ENCODE measurements around the gene ABHD6.
"Not testable (repeated sequence)": the region's sequence is repeated elsewhere in the genome, so short reads cannot be mapped to it uniquely, and the experiment has no call there.

The ABHD6 gene

GRCh38 chr3:58243976-58244585 lies 6.5 kb downstream of the ABHD6 start:
- DNase-seq: no peak

DNA sequence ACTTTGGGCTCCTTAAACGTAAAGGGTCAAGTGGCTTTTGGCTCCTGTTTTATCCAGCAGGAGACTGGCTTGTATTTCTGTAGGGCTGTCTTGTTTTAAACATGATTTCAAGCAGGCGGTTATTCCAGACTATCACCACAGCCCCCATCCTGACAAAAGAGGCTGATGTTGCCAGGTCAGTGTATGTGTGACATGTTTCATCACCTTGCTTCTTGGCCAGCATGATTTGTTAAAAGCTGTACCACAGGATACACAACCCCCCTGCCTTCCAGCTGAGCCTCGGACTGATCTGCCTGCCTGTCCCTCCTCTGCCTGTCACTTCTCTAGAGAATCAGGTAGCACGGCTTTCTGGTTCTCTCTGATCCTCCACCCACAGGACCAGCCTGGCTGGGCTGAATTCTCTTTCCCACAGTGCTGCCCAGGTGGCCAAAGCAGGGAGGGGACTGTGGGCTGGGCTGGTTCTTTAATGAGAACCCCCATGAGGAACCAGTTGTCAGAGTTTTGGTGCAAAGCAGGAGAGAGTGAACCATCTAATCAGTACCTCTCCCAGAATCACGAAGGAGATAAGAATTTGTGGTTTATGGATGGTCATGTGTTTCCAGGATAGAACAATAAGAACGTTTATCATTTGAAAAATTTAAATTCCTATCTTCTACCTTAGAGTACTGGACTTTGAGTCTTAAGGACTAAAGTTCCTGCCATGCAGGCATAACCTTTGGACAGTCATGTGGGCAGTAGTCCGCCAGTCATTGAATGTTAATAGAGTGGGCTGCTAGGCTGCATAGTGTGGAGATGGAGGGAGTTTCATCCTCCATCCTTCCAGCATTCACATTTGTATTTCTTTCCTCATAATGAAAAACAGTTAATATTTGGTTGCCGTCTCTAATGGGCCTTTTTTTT lies 8.8 kb downstream of the ABHD6 start:
- no peak for DNase-seq

GRCh38 chr3:58249358-58250092 lies 11.9 kb downstream of the ABHD6 start:
- no peak for DNase-seq

DNA sequence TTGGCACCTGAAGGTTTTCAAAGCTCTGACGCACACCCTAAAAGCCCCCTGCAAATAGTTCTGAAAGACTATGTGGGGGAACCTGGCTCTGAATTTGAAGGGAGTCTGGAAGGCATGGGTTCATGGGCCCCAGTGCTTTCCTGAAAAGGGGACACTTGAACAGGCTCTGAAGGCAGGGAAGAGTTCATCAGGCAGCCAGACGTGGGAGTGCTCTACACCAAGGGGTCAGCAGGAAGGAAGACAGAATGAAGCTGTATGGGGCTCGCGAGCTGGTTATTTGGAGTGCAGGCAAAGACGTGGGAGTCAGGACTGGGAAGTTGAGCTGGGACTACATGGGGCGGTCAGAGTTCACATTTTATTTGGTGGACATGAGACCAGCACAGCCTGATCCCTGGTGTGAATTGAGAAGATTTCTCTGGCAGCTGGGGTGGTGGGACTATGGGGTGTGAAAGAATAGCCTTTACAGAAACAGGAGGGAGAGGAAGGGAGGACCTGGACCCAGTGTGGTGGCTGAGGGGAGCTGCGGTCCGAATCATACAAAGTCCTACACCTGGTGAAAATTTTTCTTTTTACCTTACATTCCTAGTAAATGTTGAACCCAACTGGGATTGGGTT lies 12.6 kb downstream of the ABHD6 start:
- DNase-seq: no peak

DNA sequence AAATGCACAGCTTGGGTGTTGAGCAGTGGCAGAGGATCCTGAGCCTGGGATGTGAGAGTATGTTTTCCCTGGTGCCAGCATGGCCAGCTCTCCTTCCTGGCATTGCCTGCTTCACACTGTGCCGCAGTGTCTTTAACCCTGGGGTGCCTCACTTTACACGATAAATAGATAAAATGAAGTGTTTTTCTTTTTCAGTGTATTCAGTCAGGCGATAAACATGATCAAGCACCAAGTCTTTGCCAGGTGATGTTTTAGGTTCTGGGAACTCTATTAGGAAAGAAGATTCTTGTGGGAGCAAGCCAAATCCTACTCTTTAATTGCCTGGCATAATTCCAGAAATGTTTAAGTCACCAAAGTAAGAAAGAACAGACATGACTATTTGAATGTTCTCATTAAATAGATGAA lies 14.0 kb downstream of the ABHD6 start:
- no peak for DNase-seq

DNA sequence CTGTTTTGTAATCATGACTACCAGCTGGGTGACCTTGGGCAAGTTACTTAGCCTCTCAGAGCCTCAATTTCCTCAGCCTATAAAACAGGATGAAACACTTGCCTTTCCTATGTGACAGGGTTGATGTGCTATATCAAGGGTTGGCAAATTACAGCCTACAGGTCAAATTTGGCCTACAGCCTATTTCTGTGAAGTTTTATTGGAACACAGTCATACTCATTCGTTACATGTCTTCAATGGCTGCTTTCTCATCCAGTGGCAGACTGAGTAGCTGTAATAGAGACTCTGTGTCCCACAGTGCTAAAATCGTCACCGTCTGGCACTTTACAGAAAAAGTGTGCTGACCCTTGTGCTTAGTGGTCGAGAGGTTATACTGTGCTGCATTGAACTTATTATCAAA lies 16.6 kb downstream of the ABHD6 start:
- DNase-seq: no peak

GRCh38 chr3:58256061-58256460 lies 18.5 kb downstream of the ABHD6 start:
- no peak for DNase-seq

- no peak for DNase-seq
Measured at GRCh38 chr3:58256511-58256910, 18.9 kb downstream of the ABHD6 start.

- no peak for DNase-seq
Measured at GRCh38 chr3:58258392-58259055, 20.9 kb downstream of the ABHD6 start.

DNA sequence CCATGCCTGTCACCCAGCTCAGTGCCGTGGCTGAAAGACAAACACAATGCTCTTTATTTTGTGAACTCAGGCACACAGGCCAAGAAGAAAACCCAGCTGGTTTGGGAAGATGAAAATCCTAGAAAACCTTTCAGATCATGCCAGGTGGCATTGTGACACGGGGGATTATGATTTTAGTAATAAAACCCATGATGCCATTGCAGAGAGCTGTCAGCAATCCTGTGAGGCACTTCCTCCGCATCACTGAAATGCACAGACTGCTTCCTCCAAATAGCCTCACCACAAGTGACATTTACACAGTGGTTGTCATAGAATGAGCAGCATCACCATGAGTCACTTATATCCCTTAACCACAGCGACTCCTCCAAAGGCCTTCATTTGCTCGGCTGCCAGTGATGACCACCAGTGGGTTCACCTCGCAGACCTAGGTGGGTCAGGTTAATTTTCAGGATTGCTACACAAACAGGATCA lies 22.7 kb downstream of the ABHD6 start:
- DNase-seq: no peak

GRCh38 chr3:58260733-58261132 lies 23.1 kb downstream of the ABHD6 start:
- no peak for DNase-seq

DNA sequence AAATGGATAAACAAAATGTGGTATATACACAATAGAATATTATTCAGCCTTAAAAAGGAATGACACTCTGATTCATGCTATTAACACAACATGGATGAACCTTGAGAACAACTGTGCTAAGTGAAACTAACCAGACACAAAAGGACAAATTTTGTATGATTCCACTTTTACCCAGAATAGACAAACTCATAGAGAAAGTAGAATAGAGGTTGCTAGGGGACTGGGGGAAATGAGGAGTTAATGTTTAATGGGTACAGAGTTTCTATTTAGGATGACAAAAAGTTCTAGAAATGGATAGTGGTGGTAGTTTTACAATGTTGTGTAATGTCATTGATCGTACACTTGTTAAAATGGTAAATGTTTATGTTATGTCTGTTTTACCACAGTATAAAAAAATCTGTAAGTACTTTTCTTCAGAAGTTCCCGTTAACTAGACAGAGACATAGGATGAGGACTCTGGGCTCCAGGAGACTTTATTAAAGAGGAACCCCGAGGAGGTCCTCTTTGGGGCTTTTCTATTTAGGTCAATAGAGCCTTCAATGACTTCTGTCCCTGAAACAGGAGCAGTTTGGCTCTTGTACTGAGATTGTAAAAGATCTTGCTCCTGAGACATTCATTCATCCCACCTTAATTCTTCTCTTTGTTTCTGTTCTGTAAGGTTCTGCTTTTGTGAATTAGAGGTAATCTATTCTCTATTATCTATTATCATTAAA lies 24.5 kb downstream of the ABHD6 start:
- no peak for DNase-seq

DNA sequence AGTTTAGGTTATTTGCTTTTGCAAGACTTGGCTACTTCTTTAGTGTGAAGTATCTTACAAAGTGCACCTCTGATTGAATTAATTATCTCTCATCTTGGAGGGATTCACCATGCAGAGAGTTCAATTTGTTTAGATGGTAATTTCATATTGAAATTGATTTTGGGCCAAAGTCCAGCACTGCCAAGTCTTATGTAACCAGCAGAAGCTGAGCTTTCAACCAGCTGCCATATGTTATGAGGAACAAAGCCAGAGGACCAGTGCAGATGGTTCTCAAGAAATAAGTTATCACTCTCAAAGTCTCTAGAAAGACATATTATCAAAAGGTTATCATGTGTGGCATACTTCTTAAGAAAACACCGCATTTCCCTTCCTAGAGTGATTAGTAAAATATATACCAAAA lies 29.0 kb downstream of the ABHD6 start:
- no peak for DNase-seq

GRCh38 chr3:58267543-58267942 lies 30.0 kb downstream of the ABHD6 start:
- not testable (repeated sequence) for DNase-seq

- DNase-seq: no peak
Measured at GRCh38 chr3:58269356-58269755, 31.8 kb downstream of the ABHD6 start.

GRCh38 chr3:58270485-58270884 lies 32.9 kb downstream of the ABHD6 start:
- DNase-seq: no peak

DNA sequence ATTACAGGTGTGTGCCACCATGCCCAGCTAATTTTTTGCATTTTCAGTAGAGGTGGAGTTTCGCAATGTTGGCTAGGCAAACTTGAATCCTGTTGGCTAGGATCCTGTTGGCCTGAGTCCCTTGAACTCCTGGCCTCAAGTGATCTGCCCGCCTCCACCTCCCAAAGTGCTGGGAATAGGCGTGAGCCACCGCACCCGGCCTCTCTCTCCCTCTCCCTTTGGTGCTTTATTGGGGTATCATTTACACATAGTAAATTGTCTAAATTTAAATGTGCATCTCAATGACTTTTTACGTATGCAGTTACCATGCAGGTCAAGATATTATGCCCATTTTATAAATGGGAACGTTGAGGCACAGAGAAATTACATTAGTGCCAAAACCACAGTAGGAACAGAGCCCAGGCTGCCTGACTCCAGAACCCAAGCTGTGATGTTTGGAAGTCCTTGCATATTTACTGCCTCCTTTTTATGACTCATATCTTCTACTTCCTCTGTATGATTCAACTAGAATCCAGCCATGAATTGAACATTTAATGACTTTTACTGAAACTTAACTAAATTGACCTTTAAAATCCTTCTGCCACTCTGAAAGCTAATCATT lies 34.4 kb downstream of the ABHD6 start:
- no peak for DNase-seq

DNA sequence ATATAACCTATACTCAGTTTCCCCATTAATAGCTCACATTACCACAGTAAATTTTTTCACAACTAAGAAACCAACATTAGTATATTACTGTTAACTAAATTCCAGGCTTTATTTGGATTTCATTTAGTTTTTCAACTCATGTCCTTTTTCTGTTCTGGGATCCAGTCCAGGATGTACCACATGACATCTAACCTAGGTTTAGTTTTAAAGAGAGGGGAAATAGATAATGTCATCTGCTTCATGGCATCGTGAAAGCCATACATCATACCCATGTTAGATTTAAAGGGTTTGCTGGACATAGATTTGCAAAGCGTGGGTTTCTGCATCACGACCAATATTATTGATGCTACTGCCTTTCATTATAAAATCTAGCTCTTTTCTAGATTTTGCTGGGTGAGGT lies 35.3 kb downstream of the ABHD6 start:
- DNase-seq: no peak

DNA sequence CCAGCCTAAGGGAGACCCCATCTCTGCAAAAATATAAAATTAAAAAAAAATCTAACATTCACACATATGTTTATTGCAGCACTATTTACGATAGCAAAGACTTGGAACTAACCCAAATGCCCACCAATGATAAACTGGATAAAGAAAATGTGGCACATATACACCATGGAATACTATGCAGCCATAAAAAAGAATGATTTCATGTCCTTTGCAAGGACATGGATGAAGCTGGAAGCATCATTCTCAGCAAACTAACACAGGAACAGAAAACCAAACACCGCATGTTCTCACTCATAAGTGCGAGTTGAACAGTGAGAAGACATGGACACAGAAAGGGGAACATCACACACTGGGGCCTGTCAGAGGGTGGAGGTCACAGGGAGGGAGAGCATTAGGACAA lies 35.8 kb downstream of the ABHD6 start:
- not testable (repeated sequence) for DNase-seq

- DNase-seq: no peak
Measured at GRCh38 chr3:58274027-58274614, 36.5 kb downstream of the ABHD6 start.

DNA sequence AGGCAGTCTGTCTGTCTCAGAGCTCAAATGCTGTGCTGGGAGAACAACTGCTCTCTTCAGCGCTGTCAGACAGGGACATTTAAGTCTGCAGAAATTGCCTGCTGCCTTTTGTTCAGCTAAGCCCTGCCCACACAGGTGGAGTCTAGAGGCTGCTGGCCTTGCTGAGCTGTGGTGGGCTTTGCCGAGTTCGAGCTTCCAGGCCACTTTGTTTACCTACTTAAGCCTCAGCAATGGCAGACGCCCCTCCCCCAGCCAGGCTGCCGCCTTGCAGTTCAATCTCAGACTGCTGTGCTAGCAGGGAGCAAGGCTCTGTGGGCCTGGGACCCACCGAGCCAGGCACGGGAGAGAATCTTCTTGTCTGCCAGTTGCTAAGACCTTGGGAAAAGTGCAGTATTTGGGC lies 43.5 kb downstream of the ABHD6 start:
- DNase-seq: no peak

All from effector CD4-positive, alpha-beta T cell (primary cell).